ENCODE results near the gene CUL3.

DNA sequence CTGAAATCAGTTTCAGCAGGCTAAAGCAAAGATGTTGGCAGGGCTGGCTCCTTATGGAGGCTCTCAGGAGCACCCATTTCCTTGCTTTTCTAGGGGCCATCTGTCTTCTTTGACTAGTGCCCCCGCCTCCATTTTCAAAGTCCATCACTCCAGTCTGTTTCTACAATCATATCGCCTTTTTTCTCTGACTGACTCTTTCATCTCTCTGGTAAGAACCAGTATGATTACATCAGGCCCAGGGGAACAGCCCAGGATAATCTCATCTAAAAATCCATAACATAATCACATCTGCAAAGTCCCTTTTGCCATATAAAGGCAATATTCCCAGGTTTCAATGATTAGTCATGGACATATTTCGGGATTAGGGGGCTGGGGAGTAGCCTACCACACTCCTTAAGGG lies 57.0 kb downstream of the CUL3 start:
- TF ChIP-seq POLR2AphosphoS5 (IDR thresholded peaks at IDR 0.05; ENCODE audit: low read depth, low read length): no peak
- no peak for TF ChIP-seq TAF1 (IDR thresholded peaks at IDR 0.05; ENCODE audit: borderline replicate concordance, insufficient read depth, low read length)
